ENCODE results near the gene PGP. TPM values are rescaled to one million over a fixed set of nuclear protein-coding genes. Genes with fewer than 3 reads are reported as not detected.

Gene PGP
- total RNA-seq, 1 experiment from 2014 or later = 32.6 TPM

GRCh38 chr16:2223942-2224486, 9.4 kb upstream of the PGP start (continued):
- TF ChIP-seq CEBPB (IDR thresholded peaks at IDR 0.05; ENCODE audit: low read depth) = no peak
- TF ChIP-seq CBX3 (IDR thresholded peaks at IDR 0.05; ENCODE audit: low read depth) = no peak

- ChIA-PET POLR2A (interaction anchor here (1.0 to 3.3 kb wide), 2 partner anchors 28 to 29 kb away, joined by 3 to 8 read pairs; partner anchors contain the start of gene ECI1), CTCF (interaction anchor here (1.2 kb wide), 1 partner anchor 28 kb away, joined by 4 read pairs; the partner anchor contains the start of gene ECI1), RAD21 (ENCODE audit: low non-redundant PET in 1 of 2, low total read pairs in 2 of 2, uncharacterized antibody in 2 of 2, unreplicated experiment in 2 of 2) (interaction anchor here in 1 of 2 experiments (0.7 kb wide), 1 partner anchor 56 kb away, joined by 3 read pairs; no protein-coding TSS in a partner anchor)
- BruUV-seq (replicated peaks) = no TSS peak
- peak within 1 kb of the TSS; percentile 75 for H3K4me2 ChIP-seq (ENCODE audit: low read length)
- peak within 1 kb of the TSS; percentile 89 for H3K9ac ChIP-seq (ENCODE audit: low read length)
- peak within 1 kb of the TSS; percentile 73 to 98 for H3K4me3 ChIP-seq (replicated peaks in 1 of 2; ENCODE audit: low read depth in 1 of 2, low read length in 2 of 2)
- ATAC-seq (peak; percentile 93), DNase-seq (ENCODE audit: low read depth, low spot score) (peak; percentile 99)
- H3K79me2 ChIP-seq (ENCODE audit: insufficient read depth, low read length) = peaks cover 47% of the 10 kb centered on the region
- H3K27me3 ChIP-seq (ENCODE audit: insufficient read depth, low read length) = no peaks in the 10 kb centered on the region
- intact Hi-C loops (cut with micrococcal nuclease) = loop anchor here (1.0 to 5.0 kb wide), 2 partner anchors 28 to 71 kb away; partner anchors contain the start of gene ECI1
- H3K9me2 ChIP-seq (ENCODE audit: insufficient read depth) = no peaks in the 10 kb centered on the region
- H4K20me1 ChIP-seq (ENCODE audit: insufficient read depth) = no peaks in the 10 kb centered on the region; the same call in 1 of the 2 replicates
- peak within 1 kb of the TSS; percentile 97 for H3K27ac ChIP-seq (ENCODE audit: low read depth, low read length)
- peaks cover 25 to 30% of the 10 kb centered on the region in 2 experiments for H3K4me1 ChIP-seq (ENCODE audit: control insufficient read depth in 1 of 2, insufficient read depth in 2 of 2, low read length in 2 of 2)
- H3K36me3 ChIP-seq (ENCODE audit: control insufficient read depth in 1 of 2, insufficient read depth in 2 of 2, low read length in 2 of 2) = peaks cover 0 to under 1% of the 10 kb centered on the region in 2 experiments; a peak in 1 of 4 replicates
- no peak within 1 kb of the TSS for H2AFZ ChIP-seq (ENCODE audit: low read depth, low read length, poor library complexity, severe bottlenecking)
- no peaks in the 10 kb centered on the region for H3K9me3 ChIP-seq (ENCODE audit: control insufficient read depth in 1 of 2, insufficient read depth in 1 of 2, low read depth in 1 of 2, low read length in 2 of 2)
- TF ChIP-seq POLR2AphosphoS5 (IDR thresholded peaks at IDR 0.05; ENCODE audit: low read depth, low read length) (peak; percentile 86), ZFX (IDR thresholded peaks at IDR 0.05) (peak; percentile 96), CBX3 (IDR thresholded peaks at IDR 0.05; ENCODE audit: low read depth) (no peak), ZBTB33 (IDR thresholded peaks at IDR 0.05; ENCODE audit: extremely low read depth, insufficient replicate concordance, low read length) (peak; percentile 7), ELF1 (IDR thresholded peaks at IDR 0.05; ENCODE audit: borderline replicate concordance, low read depth) (no peak), SIN3A (IDR thresholded peaks at IDR 0.05; ENCODE audit: low read depth) (peak; percentile 82; the same call in 1 of the 2 replicates), CEBPB (IDR thresholded peaks at IDR 0.05; ENCODE audit: low read depth) (no peak), YY1 (IDR thresholded peaks at IDR 0.05; ENCODE audit: extremely low read depth, insufficient replicate concordance, low read depth, low read length) (peak; percentile 91), EZH2 (IDR thresholded peaks at IDR 0.05) (no peak), POLR2A (IDR thresholded peaks at IDR 0.05; ENCODE audit: borderline replicate concordance, extremely low read depth, insufficient read depth, insufficient read length) (peak; percentile 87), EGR1 (IDR thresholded peaks at IDR 0.05; ENCODE audit: low read depth) (no peak), TCF7L2 (IDR thresholded peaks at IDR 0.05; ENCODE audit: borderline replicate concordance, extremely low read depth, insufficient read depth, insufficient read length) (peak; percentile 62), REST (IDR thresholded peaks at IDR 0.05; ENCODE audit: low read depth) (no peak), ATF3 (IDR thresholded peaks at IDR 0.05) (no peak), SRF (IDR thresholded peaks at IDR 0.05; ENCODE audit: low read depth) (peak; percentile 92), EZH2phosphoT487 (IDR thresholded peaks at IDR 0.05; ENCODE audit: borderline replicate concordance) (no peak), JUND (IDR thresholded peaks at IDR 0.05) (no peak), MAX (IDR thresholded peaks at IDR 0.05) (peak; percentile 92), FOSL1 (IDR thresholded peaks at IDR 0.05; ENCODE audit: low read depth) (no peak)
These were observed 8.7 kb upstream of the PGP start, which contains the start of gene E4F1 for GRCh38 chr16:2223221-2223941. E4F1 (plus strand) TSS chr16:2223591; CDS start chr16:2223614, 23 bp downstream.
